CD4-positive, alpha-beta T cell treated with Interleukin-10 for 1 hour (primary cell): ENCODE data around the gene TELO2.

Experiments
- DNase-seq: peaks from one replicate; pipeline ENCODE4 v3.0.0-alpha.2; 2020

TELO2 gene

GRCh38 chr16:1500465-1501150, 7.4 kb downstream of the TELO2 start:
- DNase-seq, result no peak

- no peak for DNase-seq
Observed at GRCh38 chr16:1501630-1502029, 8.5 kb downstream of the TELO2 start.

- no peak for DNase-seq
Observed at GRCh38 chr16:1502092-1503004, 9.2 kb downstream of the TELO2 start.

- no peak for DNase-seq
Observed at GRCh38 chr16:1503110-1503955, 10.2 kb downstream of the TELO2 start.

- DNase-seq, result no peak
Observed at GRCh38 chr16:1505073-1505844, 12.1 kb downstream of the TELO2 start.

- DNase-seq, result no peak
Observed at GRCh38 chr16:1505912-1506311, 12.8 kb downstream of the TELO2 start.

- DNase-seq, result no peak
Observed at GRCh38 chr16:1506494-1507213, 13.5 kb downstream of the TELO2 start.

- no peak for DNase-seq
Observed at GRCh38 chr16:1508494-1509187, 15.5 kb downstream of the TELO2 start.

GRCh38 chr16:1509307-1510221, 16.4 kb downstream of the TELO2 start:
- DNase-seq, result no peak

GRCh38 chr16:1510272-1510671, 17.1 kb downstream of the TELO2 start:
- no peak for DNase-seq

GRCh38 chr16:1510941-1511351, 17.8 kb downstream of the TELO2 start:
- DNase-seq, result no peak

- DNase-seq, result no peak
Observed at GRCh38 chr16:1511662-1512569, 18.8 kb downstream of the TELO2 start.

- no peak for DNase-seq
Observed at GRCh38 chr16:1512774-1513173, 19.6 kb downstream of the TELO2 start.

GRCh38 chr16:1514507-1514906, 21.3 kb downstream of the TELO2 start:
- DNase-seq, result no peak

GRCh38 chr16:1518626-1519135, 25.5 kb downstream of the TELO2 start:
- DNase-seq, result no peak

- DNase-seq, result no peak
Observed at GRCh38 chr16:1519831-1520230, 26.7 kb downstream of the TELO2 start.

- no peak for DNase-seq
Observed at GRCh38 chr16:1520461-1520860, 27.3 kb downstream of the TELO2 start.

- no peak for DNase-seq
Observed at GRCh38 chr16:1523581-1524245, 30.6 kb downstream of the TELO2 start.
